ENCODE data around the gene YTHDC1. TPM values are rescaled to one million over a fixed set of nuclear protein-coding genes. Genes with fewer than 3 reads are reported as not detected.

The YTHDC1 gene
- total and polyA plus RNA-seq, 2 of the 8 experiments (the other 6 are each of a cell fraction or from before 2014, with no cell fraction given) = 25.7 to 89.5 TPM

- H3K9ac ChIP-seq (replicated peaks in 1 of 4; ENCODE audit: extremely low read depth in 1 of 4, low read depth in 3 of 4, low read length in 3 of 4) = no peak overlapping the region
- H2BK20ac ChIP-seq (ENCODE audit: low read length) = no peak overlapping the region
- WGBS, 2 experiments (ENCODE audit: extremely low coverage in 1 of 2, insufficient coverage in 1 of 2, insufficient read length in 1 of 2, insufficient replicate concordance in 2 of 2, low coverage in 1 of 2, low lambda C conversion rate in 2 of 2, missing lambda C conversion rate in 1 of 2) = 93% methylated on average over 7 of the region's 7 CpGs; no CpG with 5 or more reads in 1 of the 2 experiments
- peaks cover 15 to 92% of the 10 kb centered on the region in 2 experiments for H3K79me2 ChIP-seq (ENCODE audit: control insufficient read depth in 1 of 2, insufficient read depth in 2 of 2, low read length in 2 of 2)
- H3K4me3 ChIP-seq (ENCODE audit: extremely low read depth in 1 of 4, insufficient read depth in 2 of 4, low read depth in 3 of 4, low read length in 4 of 4) = no peak overlapping the region
- ChIA-PET POLR2A (ENCODE audit: partially characterized antibody) (interaction anchor here (0.9 to 1.6 kb wide), 2 partner anchors 12 to 16 kb away, joined by 4 read pairs; partner anchors contain the start of gene YTHDC1), CTCF (ENCODE audit: partially characterized antibody) (interaction anchor here (1.4 kb wide), 2 partner anchors 38 to 39 kb away, joined by 4 read pairs; no protein-coding TSS in a partner anchor)
- no peak overlapping the region for H4K91ac ChIP-seq (replicated peaks; ENCODE audit: insufficient read length, low read length)
- no peaks in the 10 kb centered on the region for H3K9me3 ChIP-seq (ENCODE audit: insufficient read depth in 2 of 2, low read depth in 1 of 2, low read length in 1 of 2)
- H3K23ac ChIP-seq (ENCODE audit: insufficient read length) = no peak overlapping the region
- no peak for TF ChIP-seq CEBPB (IDR thresholded peaks at IDR 0.05; ENCODE audit: low read depth, low read length)
- no peak for TF ChIP-seq SIRT6 (IDR thresholded peaks at IDR 0.05; ENCODE audit: low read length)
- TF ChIP-seq CHD2 (IDR thresholded peaks at IDR 0.05; ENCODE audit: low read length) = no peak
- TF ChIP-seq USF2 (IDR thresholded peaks at IDR 0.05; ENCODE audit: low read length) = no peak
- no peak for TF ChIP-seq POLR2AphosphoS5 (IDR thresholded peaks at IDR 0.05; ENCODE audit: low read depth, low read length)
- TF ChIP-seq ATF2 (IDR thresholded peaks at IDR 0.05; ENCODE audit: low read length) = no peak
- TF ChIP-seq KDM5A (IDR thresholded peaks at IDR 0.05; ENCODE audit: low read length) = no peak
- TF ChIP-seq KDM4A (IDR thresholded peaks at IDR 0.05; ENCODE audit: low read depth, low read length, severe bottlenecking) = no peak
- no peak for TF ChIP-seq E2F6 (IDR thresholded peaks at IDR 0.05)
- TF ChIP-seq RFX5 (IDR thresholded peaks at IDR 0.05; ENCODE audit: borderline replicate concordance, low read depth, low read length) = no peak
- TF ChIP-seq CBX8 (IDR thresholded peaks at IDR 0.05; ENCODE audit: borderline replicate concordance, low read depth, low read length) = no peak
- no peak overlapping the region for H2BK120ac ChIP-seq (replicated peaks; ENCODE audit: low read depth, low read length)
- peaks cover 12 to 13% of the 10 kb centered on the region in 2 experiments for H4K20me1 ChIP-seq (replicated peaks in 1 of 2; ENCODE audit: control insufficient read depth in 1 of 2, insufficient read depth in 2 of 2, low read length in 2 of 2)
- no peak overlapping the region for H3K4me2 ChIP-seq (ENCODE audit: insufficient read depth in 1 of 2, low read depth in 2 of 2, low read length in 2 of 2)
- no peaks in the 10 kb centered on the region for H3K23me2 ChIP-seq (ENCODE audit: low read depth, low read length)
- no peak overlapping the region for H4K8ac ChIP-seq (ENCODE audit: extremely low read depth, insufficient read depth, low read length)
- H3K14ac ChIP-seq (ENCODE audit: insufficient read length) = no peak overlapping the region
- no peak overlapping the region for H2AFZ ChIP-seq (ENCODE audit: low read length)
- peaks cover 6 to 52% (median 34%) of the 10 kb centered on the region in 4 experiments; a peak in 7 of 8 replicates for H3K36me3 ChIP-seq (ENCODE audit: control insufficient read depth in 2 of 4, insufficient read depth in 4 of 4, low read length in 3 of 4)
- no peaks in the 10 kb centered on the region for H3K27me3 ChIP-seq (replicated peaks in 1 of 4; ENCODE audit: control insufficient read depth in 3 of 4, extremely low read depth in 1 of 4, insufficient read depth in 3 of 4, low read length in 3 of 4)
- H2BK15ac ChIP-seq (ENCODE audit: low read length) = no peak overlapping the region
- FAIRE-seq (no peak), DNase-seq (ENCODE audit: low read depth in 1 of 2, low spot score in 2 of 2) (no peak)
- H2BK12ac ChIP-seq (ENCODE audit: low read depth, low read length) = no peak overlapping the region
- no peak overlapping the region for H4K5ac ChIP-seq (ENCODE audit: insufficient read length, low read depth, low read length)
- no peak overlapping the region for H3K56ac ChIP-seq (replicated peaks; ENCODE audit: insufficient read length, low read depth, low read length)
- H3K18ac ChIP-seq (ENCODE audit: extremely low read depth, low read length) = no peak overlapping the region
- H3K27ac ChIP-seq (ENCODE audit: low read depth, low read length) = no peak overlapping the region
- peaks cover 2% of the 10 kb centered on the region for H3K79me1 ChIP-seq (ENCODE audit: low read depth, low read length)
- no peak overlapping the region for H2AK5ac ChIP-seq (ENCODE audit: low read depth, low read length)
- H2BK5ac ChIP-seq (ENCODE audit: low read depth, low read length) = no peak overlapping the region
- no peak overlapping the region for H3K4ac ChIP-seq (replicated peaks; ENCODE audit: insufficient read length, low read depth, low read length)
- H3K4me1 ChIP-seq (replicated peaks in 1 of 4; ENCODE audit: control insufficient read depth in 3 of 4, insufficient read depth in 4 of 4, low read length in 3 of 4) = peaks cover 0 to 9% (median 5%) of the 10 kb centered on the region in 4 experiments; a peak in 3 of 7 replicates
Measured at GRCh38 chr4:68337522-68337921, 12.4 kb downstream of the YTHDC1 start.

All from H1 (cell line).